ENCODE measurements around the gene TAS2R42.

The TAS2R42 gene

GRCh38 chr12:11136075-11136474, 50.7 kb downstream of the TAS2R42 start:
- TF ChIP-seq, protein P1, sequence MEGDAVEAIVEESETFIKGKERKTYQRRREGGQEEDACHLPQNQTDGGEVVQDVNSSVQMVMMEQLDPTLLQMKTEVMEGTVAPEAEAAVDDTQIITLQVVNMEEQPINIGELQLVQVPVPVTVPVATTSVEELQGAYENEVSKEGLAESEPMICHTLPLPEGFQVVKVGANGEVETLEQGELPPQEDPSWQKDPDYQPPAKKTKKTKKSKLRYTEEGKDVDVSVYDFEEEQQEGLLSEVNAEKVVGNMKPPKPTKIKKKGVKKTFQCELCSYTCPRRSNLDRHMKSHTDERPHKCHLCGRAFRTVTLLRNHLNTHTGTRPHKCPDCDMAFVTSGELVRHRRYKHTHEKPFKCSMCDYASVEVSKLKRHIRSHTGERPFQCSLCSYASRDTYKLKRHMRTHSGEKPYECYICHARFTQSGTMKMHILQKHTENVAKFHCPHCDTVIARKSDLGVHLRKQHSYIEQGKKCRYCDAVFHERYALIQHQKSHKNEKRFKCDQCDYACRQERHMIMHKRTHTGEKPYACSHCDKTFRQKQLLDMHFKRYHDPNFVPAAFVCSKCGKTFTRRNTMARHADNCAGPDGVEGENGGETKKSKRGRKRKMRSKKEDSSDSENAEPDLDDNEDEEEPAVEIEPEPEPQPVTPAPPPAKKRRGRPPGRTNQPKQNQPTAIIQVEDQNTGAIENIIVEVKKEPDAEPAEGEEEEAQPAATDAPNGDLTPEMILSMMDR (IDR thresholded peaks at IDR 0.05; ENCODE audit: control extremely low read depth, extremely low read depth, low read depth, missing control alignments), result no peak
- no peak for DNase-seq (ENCODE audit: extremely low spot score)
- CTCF ChIA-PET, result no interaction called here
- POLR2A ChIA-PET, result no interaction called here

Measured in GM10248 (cell line).